ENCODE data around the gene C19orf25.

Gene C19orf25

GRCh38 chr19:1495051-1495798, 16.2 kb upstream of the C19orf25 start:
- Mint-ChIP-seq H3K27me3 (peaks cover 6% of the 10 kb centered on the region), H3K36me3 (ENCODE audit: low read depth) (no peaks in the 10 kb centered on the region), H3K4me3 (no peak overlapping the region), H3K4me1 (ENCODE audit: low read depth) (peaks cover 8% of the 10 kb centered on the region), H3K9me3 (no peaks in the 10 kb centered on the region), H3K27ac (no peak overlapping the region)
- DNase-seq: no peak

GRCh38 chr19:1494115-1494815, 15.2 kb upstream of the C19orf25 start:
- H3K4me3 Mint-ChIP-seq: no peak overlapping the region
- H3K27me3 Mint-ChIP-seq: peaks cover 6% of the 10 kb centered on the region
- no peak overlapping the region for H3K27ac Mint-ChIP-seq
- no peaks in the 10 kb centered on the region for H3K36me3 Mint-ChIP-seq (ENCODE audit: low read depth)
- peaks cover 16% of the 10 kb centered on the region for H3K4me1 Mint-ChIP-seq (ENCODE audit: low read depth)
- no peaks in the 10 kb centered on the region for H3K9me3 Mint-ChIP-seq
- DNase-seq: no peak

GRCh38 chr19:1492474-1493006, 13.5 kb upstream of the C19orf25 start:
- Mint-ChIP-seq H3K27me3 (peaks cover 6% of the 10 kb centered on the region), H3K36me3 (ENCODE audit: low read depth) (no peaks in the 10 kb centered on the region), H3K4me3 (no peak overlapping the region), H3K4me1 (ENCODE audit: low read depth) (peaks cover 17% of the 10 kb centered on the region), H3K9me3 (no peaks in the 10 kb centered on the region), H3K27ac (no peak overlapping the region)
- DNase-seq: no peak

- no peaks in the 10 kb centered on the region for H3K36me3 Mint-ChIP-seq (ENCODE audit: low read depth)
- H3K9me3 Mint-ChIP-seq: no peaks in the 10 kb centered on the region
- peak overlapping the region; percentile 67 for H3K4me3 Mint-ChIP-seq
- H3K27me3 Mint-ChIP-seq: peaks cover 6% of the 10 kb centered on the region
- peaks cover 17% of the 10 kb centered on the region for H3K4me1 Mint-ChIP-seq (ENCODE audit: low read depth)
- DNase-seq: no peak
- no peak overlapping the region for H3K27ac Mint-ChIP-seq
These were observed 12.8 kb upstream of the C19orf25 start for GRCh38 chr19:1491849-1492170.

GRCh38 chr19:1491114-1491848, 12.3 kb upstream of the C19orf25 start, which contains the start of gene REEP6:
TSS of gene REEP6 (plus strand) at chr19:1491181. CDS start at chr19:1491270, 89 bp downstream.
- Mint-ChIP-seq H3K27me3 (peaks cover 6% of the 10 kb centered on the region), H3K4me3 (peak within 1 kb of the TSS; percentile 81), H3K36me3 (ENCODE audit: low read depth) (no peaks in the 10 kb centered on the region), H3K4me1 (ENCODE audit: low read depth) (peaks cover 17% of the 10 kb centered on the region), H3K9me3 (no peaks in the 10 kb centered on the region), H3K27ac (peak within 1 kb of the TSS; percentile 97)
- no peak for DNase-seq

- DNase-seq: peak; percentile 98
- Mint-ChIP-seq H3K9me3 (no peaks in the 10 kb centered on the region), H3K27me3 (peaks cover 6% of the 10 kb centered on the region), H3K4me3 (peak within 1 kb of the TSS; percentile 81), H3K4me1 (ENCODE audit: low read depth) (peaks cover 17% of the 10 kb centered on the region), H3K36me3 (ENCODE audit: low read depth) (no peaks in the 10 kb centered on the region), H3K27ac (peak within 1 kb of the TSS; percentile 97)
These were observed 11.5 kb upstream of the C19orf25 start, which contains the start of gene PCSK4 for GRCh38 chr19:1490311-1491113. TSS of gene PCSK4 (minus strand) at chr19:1490350. CDS start at chr19:1490346, 4 bp downstream.

GRCh38 chr19:1489463-1490310, 10.7 kb upstream of the C19orf25 start:
- H3K9me3 Mint-ChIP-seq: no peaks in the 10 kb centered on the region
- H3K27me3 Mint-ChIP-seq: peaks cover 6% of the 10 kb centered on the region
- H3K27ac Mint-ChIP-seq: peak overlapping the region; percentile 44
- peaks cover 17% of the 10 kb centered on the region for H3K4me1 Mint-ChIP-seq (ENCODE audit: low read depth)
- peak overlapping the region; percentile 57 for H3K4me3 Mint-ChIP-seq
- DNase-seq: no peak
- no peaks in the 10 kb centered on the region for H3K36me3 Mint-ChIP-seq (ENCODE audit: low read depth)

GRCh38 chr19:1488282-1488601, 9.2 kb upstream of the C19orf25 start:
- Mint-ChIP-seq H3K27me3 (peaks cover 6% of the 10 kb centered on the region), H3K27ac (no peak overlapping the region), H3K4me1 (ENCODE audit: low read depth) (peaks cover 17% of the 10 kb centered on the region), H3K9me3 (no peaks in the 10 kb centered on the region), H3K36me3 (ENCODE audit: low read depth) (no peaks in the 10 kb centered on the region), H3K4me3 (no peak overlapping the region)
- DNase-seq: no peak

GRCh38 chr19:1487576-1488281, 8.7 kb upstream of the C19orf25 start:
- Mint-ChIP-seq H3K27me3 (peaks cover 6% of the 10 kb centered on the region), H3K4me3 (no peak overlapping the region), H3K4me1 (ENCODE audit: low read depth) (peaks cover 17% of the 10 kb centered on the region), H3K27ac (no peak overlapping the region), H3K9me3 (no peaks in the 10 kb centered on the region), H3K36me3 (ENCODE audit: low read depth) (no peaks in the 10 kb centered on the region)
- DNase-seq: no peak

GRCh38 chr19:1486720-1487575, 7.9 kb upstream of the C19orf25 start:
- Mint-ChIP-seq H3K9me3 (no peaks in the 10 kb centered on the region), H3K27ac (no peak overlapping the region), H3K36me3 (ENCODE audit: low read depth) (no peaks in the 10 kb centered on the region), H3K27me3 (peaks cover 5% of the 10 kb centered on the region), H3K4me3 (no peak overlapping the region), H3K4me1 (ENCODE audit: low read depth) (peaks cover 15% of the 10 kb centered on the region)
- DNase-seq: no peak

- Mint-ChIP-seq H3K4me3 (no peak overlapping the region), H3K4me1 (ENCODE audit: low read depth) (peaks cover 5% of the 10 kb centered on the region), H3K27me3 (no peaks in the 10 kb centered on the region), H3K36me3 (ENCODE audit: low read depth) (peaks cover 3% of the 10 kb centered on the region), H3K9me3 (no peaks in the 10 kb centered on the region), H3K27ac (no peak overlapping the region)
- no peak for DNase-seq
These were observed 5.0 kb upstream of the C19orf25 start for GRCh38 chr19:1483979-1484428.
